GM18867 (cell line): ENCODE data around the gene CFAP92.

Source experiments
- ATAC-seq: cut with Tn5 transposase; IDR thresholded peaks from one replicate; pipeline ENCODE4 v1.9.1; 2021; ENCODE audit warnings: mild to moderate bottlenecking, moderate library complexity; ENCODE audit not compliant: unreplicated experiment

Gene CFAP92

GRCh38 chr3:129026728-129027543 lies 33.1 kb upstream of the CFAP92 start:
- ATAC-seq: peak; percentile 98

- no peak for ATAC-seq
Observed at GRCh38 chr3:129025691-129026435, 32.0 kb upstream of the CFAP92 start.

GRCh38 chr3:129025108-129025507 lies 31.2 kb upstream of the CFAP92 start:
- no peak for ATAC-seq

- ATAC-seq: no peak
Observed at GRCh38 chr3:129023909-129024308, 30.0 kb upstream of the CFAP92 start.

- ATAC-seq: no peak
Observed at GRCh38 chr3:129023008-129023358, 29.1 kb upstream of the CFAP92 start.

GRCh38 chr3:129022114-129023007 lies 28.5 kb upstream of the CFAP92 start:
- no peak for ATAC-seq

- ATAC-seq: no peak
Observed at GRCh38 chr3:129021140-129021551, 27.3 kb upstream of the CFAP92 start.

GRCh38 chr3:129020691-129021090 lies 26.8 kb upstream of the CFAP92 start:
- ATAC-seq: no peak

- ATAC-seq: no peak
Observed at GRCh38 chr3:129019266-129019665, 25.4 kb upstream of the CFAP92 start.

- no peak for ATAC-seq
Observed at GRCh38 chr3:129018751-129019150, 24.9 kb upstream of the CFAP92 start.

- no peak for ATAC-seq
Observed at GRCh38 chr3:129018271-129018670, 24.4 kb upstream of the CFAP92 start.

GRCh38 chr3:129017484-129017899 lies 23.6 kb upstream of the CFAP92 start:
- no peak for ATAC-seq

GRCh38 chr3:129016720-129017483 lies 23.0 kb upstream of the CFAP92 start:
- ATAC-seq: peak; percentile 78

GRCh38 chr3:129016356-129016719 lies 22.5 kb upstream of the CFAP92 start:
- peak; percentile 42 for ATAC-seq

GRCh38 chr3:129015388-129016105 lies 21.7 kb upstream of the CFAP92 start:
- ATAC-seq: no peak

GRCh38 chr3:129014793-129015345 lies 21.0 kb upstream of the CFAP92 start:
- no peak for ATAC-seq

- ATAC-seq: no peak
Observed at GRCh38 chr3:129014148-129014547, 20.3 kb upstream of the CFAP92 start.

GRCh38 chr3:129013491-129013891 lies 19.6 kb upstream of the CFAP92 start:
- no peak for ATAC-seq

GRCh38 chr3:129010310-129010956 lies 16.6 kb upstream of the CFAP92 start:
- no peak for ATAC-seq
